NCI-H1436 (cell line): Measurements from ENCODE around the gene CCDC149.
"Not testable (repeated sequence)": the region's sequence is repeated elsewhere in the genome, so short reads cannot be mapped to it uniquely, and the experiment has no call there.

Source experiments
- DNase-seq: peaks from one replicate; lab custom pipeline; 2025; lab: John Stamatoyannopoulos, UW

CCDC149 gene

GRCh38 chr4:24915121-24915922 lies 2.5 kb upstream of the CCDC149 start:
- peak; percentile 22 for DNase-seq

- no peak for DNase-seq
These were observed 1.6 kb upstream of the CCDC149 start for GRCh38 chr4:24914460-24914859.

- no peak for DNase-seq
These were observed 260 bp upstream of the CCDC149 start for GRCh38 chr4:24913119-24913485.

- DNase-seq = no peak
These were observed 2.3 kb downstream of the CCDC149 start for GRCh38 chr4:24910499-24910898.

- DNase-seq = not testable (repeated sequence)
These were observed 3.2 kb downstream of the CCDC149 start for GRCh38 chr4:24909606-24910005.

GRCh38 chr4:24897639-24898038 lies 15.2 kb downstream of the CCDC149 start:
- no peak for DNase-seq

GRCh38 chr4:24896977-24897376 lies 15.9 kb downstream of the CCDC149 start:
- DNase-seq = no peak

GRCh38 chr4:24896056-24896455 lies 16.8 kb downstream of the CCDC149 start:
- DNase-seq = no peak

GRCh38 chr4:24895461-24895860 lies 17.4 kb downstream of the CCDC149 start:
- no peak for DNase-seq

GRCh38 chr4:24894846-24895245 lies 18.0 kb downstream of the CCDC149 start:
- DNase-seq = no peak

- no peak for DNase-seq
These were observed 18.6 kb downstream of the CCDC149 start for GRCh38 chr4:24894243-24894642.

GRCh38 chr4:24892778-24893177 lies 20.1 kb downstream of the CCDC149 start:
- DNase-seq = no peak

GRCh38 chr4:24892278-24892677 lies 20.6 kb downstream of the CCDC149 start:
- DNase-seq = no peak

GRCh38 chr4:24890561-24891126 lies 22.2 kb downstream of the CCDC149 start:
- peak; percentile 80 for DNase-seq

- DNase-seq = no peak
These were observed 22.9 kb downstream of the CCDC149 start for GRCh38 chr4:24889991-24890390.

GRCh38 chr4:24888475-24889344 lies 24.1 kb downstream of the CCDC149 start:
- no peak for DNase-seq

- peak; percentile 34 for DNase-seq
These were observed 24.9 kb downstream of the CCDC149 start for GRCh38 chr4:24887881-24888430.

GRCh38 chr4:24886596-24886995 lies 26.2 kb downstream of the CCDC149 start:
- no peak for DNase-seq

GRCh38 chr4:24885342-24885741 lies 27.5 kb downstream of the CCDC149 start:
- no peak for DNase-seq

- DNase-seq = no peak
These were observed 27.9 kb downstream of the CCDC149 start for GRCh38 chr4:24884902-24885301.

GRCh38 chr4:24881508-24882196 lies 31.2 kb downstream of the CCDC149 start:
- no peak for DNase-seq

GRCh38 chr4:24880186-24880585 lies 32.7 kb downstream of the CCDC149 start:
- DNase-seq = no peak
